Activated T-cell treated with anti-CD3 and anti-CD28 coated beads for 1 hour (primary cell): ENCODE data around the gene FNDC7.
"Not testable (repeated sequence)": the region's sequence is repeated elsewhere in the genome, so short reads cannot be mapped to it uniquely, and the experiment has no call there.

Experiments used
- DNase-seq: peaks from one replicate; pipeline ENCODE4 v3.0.0-alpha.2; 2020; ENCODE audit warnings: low read depth

Gene FNDC7

DNA sequence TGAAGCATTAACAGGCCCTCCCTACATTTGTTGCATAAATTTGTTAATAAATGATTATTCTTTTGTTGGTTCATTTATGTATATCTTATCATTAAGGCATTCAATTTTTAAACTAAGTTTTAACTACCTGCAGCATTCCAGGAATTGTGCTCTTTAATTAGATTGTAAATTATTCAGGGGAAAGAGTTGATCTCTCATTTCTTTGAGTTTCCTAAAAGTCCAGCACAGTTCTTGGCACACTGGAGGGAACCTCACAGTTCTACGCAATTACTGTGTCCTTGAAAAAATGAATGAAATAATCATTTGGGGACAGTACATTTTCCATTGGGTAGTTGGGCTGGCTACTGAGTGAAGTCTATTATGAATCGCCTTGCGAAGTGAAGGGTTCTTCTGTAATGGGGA is 33.3 kb downstream of the FNDC7 start:
- DNase-seq: no peak

DNA sequence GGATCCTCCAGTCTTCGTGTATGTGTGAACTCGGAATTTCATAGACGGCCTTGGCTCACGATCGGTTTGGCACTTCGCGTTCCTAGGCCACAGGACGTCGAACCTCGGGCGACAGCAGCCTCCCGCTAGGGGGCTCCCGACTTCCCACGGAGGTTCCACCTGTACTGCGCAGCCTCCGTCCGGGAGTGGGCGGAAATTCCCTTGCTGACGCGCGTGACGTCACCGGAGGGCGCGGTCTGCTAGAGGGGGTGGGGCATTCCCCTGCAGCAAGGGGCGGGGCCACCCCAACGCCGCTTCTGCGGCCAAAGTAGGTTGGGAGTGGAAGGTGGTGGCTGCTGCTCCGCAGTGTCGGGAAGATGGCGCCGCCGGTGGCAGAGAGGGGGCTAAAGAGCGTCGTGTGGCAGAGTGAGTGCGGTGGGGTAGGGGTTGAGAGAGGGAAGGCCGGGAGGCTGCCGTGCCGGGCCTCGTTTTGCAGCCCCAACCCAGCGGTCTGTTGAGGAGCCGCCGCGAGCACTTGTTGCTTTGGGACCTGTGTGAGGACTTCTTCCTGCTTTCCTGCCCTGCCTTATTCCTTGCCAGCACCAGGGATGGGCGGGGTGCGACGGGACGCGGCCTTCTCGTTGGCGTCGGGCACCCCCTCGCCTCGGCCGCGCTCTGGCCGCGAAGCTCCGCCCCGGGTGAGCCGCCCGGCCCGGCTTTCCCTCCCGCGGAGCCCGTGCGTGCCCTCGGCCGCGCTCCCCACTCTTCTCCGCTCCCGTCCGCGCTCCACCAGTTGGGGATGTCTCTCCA is 33.9 kb downstream of the FNDC7 start, which contains the start of gene STXBP3:
STXBP3 (plus strand) TSS at position 293 of the 789 bp plus-strand sequence; CDS start at position 357, 64 bp downstream.
- DNase-seq: peak; percentile 100

- DNase-seq: no peak
Observed at GRCh38 chr1:108747171-108747850, 34.6 kb downstream of the FNDC7 start.

GRCh38 chr1:108747898-108748297 is 35.2 kb downstream of the FNDC7 start:
- DNase-seq: no peak

- no peak for DNase-seq
Observed at GRCh38 chr1:108749081-108749480, 36.4 kb downstream of the FNDC7 start.

GRCh38 chr1:108750476-108751181 is 37.9 kb downstream of the FNDC7 start:
- no peak for DNase-seq

GRCh38 chr1:108753363-108753762 is 40.7 kb downstream of the FNDC7 start:
- DNase-seq: no peak

GRCh38 chr1:108758796-108759195 is 46.1 kb downstream of the FNDC7 start:
- DNase-seq: no peak

DNA sequence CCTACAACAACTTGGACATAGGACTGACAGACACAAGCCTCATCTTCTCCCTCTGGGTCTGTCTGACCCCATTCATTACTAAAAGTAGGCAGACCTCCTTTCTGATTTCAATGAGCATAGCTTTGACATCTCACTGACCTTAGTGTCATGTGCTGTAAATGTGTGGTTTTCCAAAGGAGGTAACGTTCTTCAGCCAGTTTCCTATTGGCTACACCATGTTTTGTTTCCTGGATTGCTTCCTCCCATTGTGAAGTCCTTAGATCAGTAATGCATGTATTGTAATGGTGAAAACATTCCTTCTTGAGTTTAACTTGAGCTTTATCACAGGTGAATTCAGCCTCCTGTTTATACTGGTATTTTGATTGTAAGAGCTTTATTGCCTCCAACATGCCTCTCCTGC is 54.4 kb downstream of the FNDC7 start:
- no peak for DNase-seq

DNA sequence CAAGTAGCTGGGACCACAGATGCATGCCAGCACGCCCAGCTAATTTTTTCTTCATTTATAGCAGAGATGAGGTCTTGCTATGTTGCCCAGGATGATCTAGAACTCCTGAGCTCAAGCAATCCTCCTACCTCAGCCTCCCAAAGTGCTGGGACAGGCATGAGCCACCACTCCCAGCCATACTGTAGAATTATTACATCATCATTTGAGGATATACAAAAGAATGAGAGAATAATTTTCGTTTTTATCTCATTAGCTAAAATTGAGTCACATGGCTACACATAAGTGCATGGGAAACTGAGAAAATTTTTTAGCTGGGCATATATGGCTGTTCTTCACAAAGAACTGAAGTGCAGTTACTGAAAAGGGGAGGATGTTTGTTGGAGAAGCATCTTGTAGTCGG is 55.0 kb downstream of the FNDC7 start:
- DNase-seq: no peak

GRCh38 chr1:108777839-108778238 is 65.1 kb downstream of the FNDC7 start:
- no peak for DNase-seq

- DNase-seq: no peak
Observed at GRCh38 chr1:108779455-108779854, 66.7 kb downstream of the FNDC7 start.

DNA sequence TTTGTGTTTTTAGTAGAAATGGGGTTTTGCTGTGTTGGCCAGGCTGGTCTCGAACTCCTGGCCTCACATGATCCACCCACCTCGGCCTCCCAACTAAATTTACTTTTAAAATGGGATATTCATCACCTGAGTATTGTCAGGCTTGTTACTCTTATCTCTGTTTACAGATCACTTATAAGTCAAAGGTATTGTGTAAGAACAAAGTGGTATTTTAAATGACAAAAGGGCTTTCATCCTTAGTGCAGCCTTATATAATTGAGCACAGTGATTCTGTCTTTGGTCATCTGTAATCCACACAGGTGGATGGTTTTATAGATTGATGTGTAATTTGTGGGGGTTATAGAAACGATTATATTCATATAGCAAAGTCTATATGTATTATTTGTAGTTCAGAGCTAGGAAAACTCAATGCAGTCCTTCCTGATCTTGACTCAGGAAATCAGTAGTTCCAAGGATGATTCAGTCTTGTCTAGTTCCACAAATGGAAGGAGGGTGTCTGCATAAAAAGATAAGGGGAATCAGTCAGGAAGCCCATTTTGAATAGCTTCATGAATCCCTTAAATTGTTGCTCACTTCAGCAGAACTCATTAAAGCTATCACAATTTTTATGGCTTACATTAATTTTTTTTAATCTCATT is 68.3 kb downstream of the FNDC7 start:
- DNase-seq: no peak

- DNase-seq: not testable (repeated sequence)
Observed at GRCh38 chr1:108781575-108781944, 68.9 kb downstream of the FNDC7 start.

- DNase-seq: no peak
Observed at GRCh38 chr1:108785264-108785663, 72.6 kb downstream of the FNDC7 start.

DNA sequence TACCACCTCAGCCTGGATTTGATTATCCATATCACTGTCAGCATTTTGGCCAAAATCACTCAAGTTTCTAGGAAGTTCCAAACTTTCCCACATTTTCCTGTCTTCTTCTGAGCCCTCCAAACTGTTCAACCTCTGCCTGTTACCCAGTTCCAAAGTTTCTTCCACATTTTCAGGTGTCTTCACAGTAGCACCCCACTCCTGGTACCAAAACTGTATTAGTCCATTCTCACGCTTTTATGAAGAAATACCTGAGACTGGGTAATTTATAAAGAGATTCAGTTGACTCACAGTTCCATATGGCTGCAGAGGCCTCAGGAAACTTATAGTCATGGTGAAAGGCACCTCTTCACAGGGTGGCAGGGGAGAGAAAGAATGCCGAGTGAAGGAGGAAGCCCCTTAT is 73.2 kb downstream of the FNDC7 start:
- DNase-seq: no peak

DNA sequence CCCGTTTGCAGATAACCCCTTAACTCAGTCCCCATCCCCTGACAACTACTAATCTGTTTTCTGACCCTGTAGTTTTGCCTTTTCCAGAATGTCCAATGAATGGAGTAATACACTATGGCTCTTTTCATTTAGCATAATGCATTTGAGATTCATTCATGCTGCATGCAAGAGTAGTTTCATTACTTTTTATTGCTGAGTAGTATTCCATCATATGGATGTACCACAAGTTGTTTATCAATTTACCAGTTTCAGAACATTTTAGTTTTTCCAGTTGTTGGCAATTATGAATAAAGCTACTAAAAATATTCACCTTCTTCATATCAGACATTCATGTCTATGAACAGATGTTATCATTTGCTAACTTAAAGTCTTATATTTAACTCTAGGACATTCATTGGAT is 79.1 kb downstream of the FNDC7 start:
- no peak for DNase-seq
